ENCODE data around the gene PRUNE2.

- TF ChIP-seq EZH2 (IDR thresholded peaks at IDR 0.05; ENCODE audit: borderline replicate concordance) (no peak), EZH2phosphoT487 (IDR thresholded peaks at IDR 0.05; ENCODE audit: low read depth, severe bottlenecking, unreplicated experiment) (no peak)
- TF ChIP-seq, protein P1, sequence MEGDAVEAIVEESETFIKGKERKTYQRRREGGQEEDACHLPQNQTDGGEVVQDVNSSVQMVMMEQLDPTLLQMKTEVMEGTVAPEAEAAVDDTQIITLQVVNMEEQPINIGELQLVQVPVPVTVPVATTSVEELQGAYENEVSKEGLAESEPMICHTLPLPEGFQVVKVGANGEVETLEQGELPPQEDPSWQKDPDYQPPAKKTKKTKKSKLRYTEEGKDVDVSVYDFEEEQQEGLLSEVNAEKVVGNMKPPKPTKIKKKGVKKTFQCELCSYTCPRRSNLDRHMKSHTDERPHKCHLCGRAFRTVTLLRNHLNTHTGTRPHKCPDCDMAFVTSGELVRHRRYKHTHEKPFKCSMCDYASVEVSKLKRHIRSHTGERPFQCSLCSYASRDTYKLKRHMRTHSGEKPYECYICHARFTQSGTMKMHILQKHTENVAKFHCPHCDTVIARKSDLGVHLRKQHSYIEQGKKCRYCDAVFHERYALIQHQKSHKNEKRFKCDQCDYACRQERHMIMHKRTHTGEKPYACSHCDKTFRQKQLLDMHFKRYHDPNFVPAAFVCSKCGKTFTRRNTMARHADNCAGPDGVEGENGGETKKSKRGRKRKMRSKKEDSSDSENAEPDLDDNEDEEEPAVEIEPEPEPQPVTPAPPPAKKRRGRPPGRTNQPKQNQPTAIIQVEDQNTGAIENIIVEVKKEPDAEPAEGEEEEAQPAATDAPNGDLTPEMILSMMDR (IDR thresholded peaks at IDR 0.05; ENCODE audit: poor library complexity), result no peak
Measured at GRCh38 chr9:76580188-76580587, 325.7 kb downstream of the PRUNE2 start.

All from hepatocyte (in vitro differentiated cells).